Lung microvascular endothelial cell (primary cell): ENCODE results near the gene SPAG16. TPM values are rescaled to one million over a fixed set of nuclear protein-coding genes. Genes with fewer than 3 reads are reported as not detected.

Experiments
- DNase-seq, 2 donors: peaks; one replicate each; pipeline versions ENCODE4 v3.0.0 to v3.0.0-alpha.2; 2010; ENCODE audit warnings: low read depth in 2 of 2
- total RNA-seq: library from RNA; depleted of rRNA; stranded (reverse); fragments of >200 nt; gene quantifications from 2 replicates; pipeline ENCODE4 v1.2.1, GENCODE V29; 2014

SPAG16 gene
- total RNA-seq, 1 donor from 2014 or later = 9.1 TPM

- no peak for DNase-seq
Observed at GRCh38 chr2:214367171-214367570, 1082.9 kb downstream of the SPAG16 start.

GRCh38 chr2:214376618-214377285 lies 1092.5 kb downstream of the SPAG16 start:
- no peak for DNase-seq

DNA sequence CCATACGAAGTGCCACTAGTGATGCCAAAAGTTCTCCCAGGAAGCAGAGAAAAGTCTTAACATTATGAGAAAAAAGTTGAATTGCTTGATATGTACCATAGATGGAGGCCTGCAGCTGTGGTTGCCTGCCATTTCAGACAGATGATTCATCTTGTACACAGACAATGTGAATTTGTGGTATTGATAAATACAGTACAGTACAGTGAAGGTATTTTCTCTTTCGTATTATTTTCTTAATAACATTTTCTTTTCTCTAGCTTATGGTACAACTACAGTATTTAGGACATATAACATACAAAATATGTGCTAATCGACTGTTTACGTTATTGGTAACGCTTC lies 1093.0 kb downstream of the SPAG16 start:
- no peak for DNase-seq

GRCh38 chr2:214378455-214379103 lies 1094.3 kb downstream of the SPAG16 start:
- no peak for DNase-seq

GRCh38 chr2:214379227-214379626 lies 1095.0 kb downstream of the SPAG16 start:
- DNase-seq = no peak

- DNase-seq = no peak
Observed at GRCh38 chr2:214380681-214381080, 1096.4 kb downstream of the SPAG16 start.

GRCh38 chr2:214382229-214382628 lies 1098.0 kb downstream of the SPAG16 start:
- no peak for DNase-seq

- no peak for DNase-seq
Observed at GRCh38 chr2:214386720-214387119, 1102.5 kb downstream of the SPAG16 start.

DNA sequence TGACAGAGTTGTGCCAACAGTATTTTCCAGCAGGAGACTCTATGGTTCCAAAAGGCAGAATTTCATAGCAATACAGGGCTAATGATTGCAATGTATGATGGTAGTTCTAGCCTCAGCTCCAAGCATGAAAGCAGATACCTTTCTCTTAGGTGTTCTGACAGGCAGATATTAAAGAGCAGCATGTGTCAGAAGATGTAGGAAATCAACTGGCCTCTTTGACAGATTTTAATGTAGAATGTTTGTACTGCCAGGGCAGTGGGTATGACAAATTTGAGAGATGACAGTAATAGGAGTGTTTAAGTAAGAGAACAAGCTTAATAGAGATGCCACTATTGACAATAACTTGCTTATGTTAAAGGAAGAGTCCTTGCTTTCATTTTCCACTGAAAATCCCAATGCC lies 1105.1 kb downstream of the SPAG16 start:
- no peak for DNase-seq

DNA sequence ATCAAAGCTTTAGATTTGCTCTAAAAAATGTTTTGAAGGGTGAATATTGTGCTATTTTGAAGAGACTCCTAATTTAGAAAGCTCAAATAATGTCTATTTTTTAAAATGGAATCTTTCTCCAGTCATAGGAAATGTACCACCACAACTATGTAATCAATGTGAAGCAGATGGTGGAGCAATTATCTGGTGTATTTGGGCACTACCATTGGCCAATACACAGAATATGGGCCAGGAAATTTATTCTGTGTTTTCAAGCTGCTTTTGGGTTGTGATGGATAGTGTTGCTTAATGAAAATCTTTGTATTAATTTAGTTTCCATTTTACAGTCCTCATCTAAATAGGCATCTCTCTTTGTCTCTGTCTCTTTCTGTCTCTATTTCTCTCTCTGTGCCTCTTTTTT lies 1109.5 kb downstream of the SPAG16 start:
- DNase-seq = no peak

- no peak for DNase-seq
Observed at GRCh38 chr2:214395040-214395439, 1110.8 kb downstream of the SPAG16 start.

- no peak for DNase-seq
Observed at GRCh38 chr2:214401580-214401979, 1117.3 kb downstream of the SPAG16 start.

DNA sequence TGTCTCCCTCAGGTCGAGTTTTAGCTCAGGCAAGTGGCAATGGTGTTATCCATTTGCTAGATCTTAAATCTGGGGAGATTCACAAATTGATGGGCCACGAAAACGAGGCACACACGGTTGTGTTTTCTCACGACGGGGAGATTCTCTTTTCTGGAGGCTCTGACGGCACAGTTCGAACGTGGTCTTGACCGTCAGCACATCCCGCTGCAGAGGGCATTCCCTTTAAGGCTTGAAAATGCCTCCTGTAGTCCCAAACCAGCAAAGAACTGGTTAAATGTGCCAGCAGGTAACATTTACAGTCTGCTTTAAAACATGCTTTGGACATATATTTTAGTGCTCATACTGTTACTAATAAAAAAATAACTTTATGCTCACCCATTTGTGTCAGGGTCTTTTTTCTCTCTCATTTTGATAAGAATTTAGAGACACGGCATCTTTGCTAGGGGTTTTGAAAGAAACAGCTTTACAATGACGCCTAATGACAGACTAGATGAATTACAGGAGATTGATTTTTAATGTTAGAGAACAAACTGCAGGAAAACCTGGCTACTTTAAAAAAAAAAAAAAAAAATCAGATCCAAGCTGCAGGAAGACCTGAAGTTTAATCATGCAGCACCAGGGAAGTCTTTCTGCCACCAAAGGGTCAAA lies 1126.0 kb downstream of the SPAG16 start:
- DNase-seq = no peak

- peak; percentile 54 to 70 for DNase-seq
Observed at GRCh38 chr2:214410918-214411554, 1126.8 kb downstream of the SPAG16 start, which contains the start of gene VWC2L. TSS of gene VWC2L (plus strand) at chr2:214411054. CDS start at chr2:214414194, 3,140 bp downstream.

DNA sequence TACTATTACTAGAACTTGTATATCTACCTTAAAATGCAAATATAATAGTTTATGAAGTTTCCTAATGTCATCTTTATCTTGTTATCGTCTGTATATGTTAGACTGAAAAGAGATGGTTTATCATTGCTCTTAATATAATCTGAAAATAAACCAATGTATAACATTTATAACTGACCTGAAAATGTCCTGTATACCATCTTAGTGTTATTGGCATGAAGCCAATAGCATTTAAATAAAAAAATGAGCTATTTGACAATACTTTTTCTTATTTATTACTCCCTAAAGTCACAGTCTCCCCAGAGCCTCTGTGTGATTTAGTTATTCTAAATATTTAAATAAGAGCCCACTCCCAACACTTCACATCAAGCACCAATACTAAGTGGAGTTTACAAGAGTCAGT lies 1128.4 kb downstream of the SPAG16 start:
- no peak for DNase-seq

GRCh38 chr2:214436470-214436869 lies 1152.2 kb downstream of the SPAG16 start:
- DNase-seq = no peak

DNA sequence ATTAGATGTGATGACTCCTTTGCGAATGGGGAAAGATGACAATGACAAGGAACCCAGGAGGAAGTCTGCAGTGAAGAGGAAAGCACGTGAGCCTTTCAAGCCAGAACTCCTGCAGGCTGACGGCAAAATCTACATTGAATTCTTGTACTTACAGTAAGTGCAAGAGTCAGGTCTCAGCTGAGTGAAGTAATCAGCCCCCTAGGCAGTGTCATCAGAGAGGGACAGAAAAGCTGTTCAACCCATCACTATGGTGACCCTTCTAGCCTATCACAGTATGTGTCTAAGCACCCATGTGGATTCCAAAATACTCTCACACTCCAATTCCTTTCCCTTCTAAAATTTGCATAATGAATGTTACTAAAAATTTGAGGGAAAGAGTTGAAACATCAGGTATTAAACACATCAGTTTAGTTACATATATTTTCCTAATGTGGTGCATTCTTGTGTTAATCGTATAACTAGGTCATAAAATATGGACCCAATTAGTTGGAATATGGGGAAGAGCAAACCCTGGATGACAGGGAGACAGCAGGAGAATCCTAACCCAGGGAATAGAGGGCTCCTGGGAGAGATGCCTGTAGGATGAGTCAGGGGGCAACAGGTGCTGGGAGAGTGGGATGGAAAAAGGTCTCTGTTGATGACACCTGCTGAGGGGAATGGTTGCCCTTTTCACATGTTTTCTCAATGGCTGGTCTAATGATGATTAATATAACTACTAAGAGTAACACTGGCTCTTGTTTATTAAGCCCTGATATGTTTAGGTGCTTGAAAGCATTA lies 1166.0 kb downstream of the SPAG16 start:
- no peak for DNase-seq

DNA sequence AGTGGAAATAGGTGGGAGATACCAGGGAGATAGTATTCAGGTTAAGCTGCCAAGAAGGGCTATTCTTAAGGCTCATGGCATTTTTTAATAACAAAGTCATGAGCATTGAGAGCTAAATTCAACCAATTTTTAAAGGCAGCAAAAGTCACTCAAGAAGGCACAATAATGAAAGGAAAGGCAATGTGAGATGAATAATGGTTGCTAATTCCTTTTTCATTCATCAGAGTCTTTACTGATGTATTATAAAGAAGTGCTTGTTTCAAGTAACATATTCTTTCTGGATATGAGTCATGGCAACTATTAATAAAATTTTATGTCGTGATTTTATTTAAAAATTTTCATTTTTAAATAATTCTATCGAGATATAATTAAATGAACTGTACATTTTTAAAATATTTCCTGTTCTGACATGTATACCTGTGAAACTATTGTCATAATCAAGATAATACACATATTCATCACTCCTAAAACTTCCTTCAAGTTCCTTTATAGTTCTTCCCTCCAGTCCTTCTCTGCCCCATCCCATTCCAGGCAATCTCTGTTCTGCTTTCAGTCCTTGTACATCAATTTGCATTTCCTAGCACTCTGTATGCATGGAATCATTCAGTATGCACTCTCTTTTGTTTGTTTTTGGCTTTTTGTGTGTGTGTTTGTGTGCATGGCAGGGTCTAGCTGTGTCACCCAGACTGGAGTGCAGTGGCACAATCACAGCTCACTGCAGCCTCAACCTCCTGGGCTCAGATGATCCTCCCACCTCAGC lies 1167.4 kb downstream of the SPAG16 start:
- no peak for DNase-seq
